ENCODE results near the gene FSTL4.
"Not testable (repeated sequence)": the region's sequence is repeated elsewhere in the genome, so short reads cannot be mapped to it uniquely, and the experiment has no call there.

FSTL4 gene

GRCh38 chr5:133559960-133560359 is 52.4 kb downstream of the FSTL4 start:
- no peak for DNase-seq (ENCODE audit: low read depth in 1 of 2, low spot score in 1 of 2)

- no peak for DNase-seq (ENCODE audit: low read depth in 1 of 2, low spot score in 1 of 2)
Measured at GRCh38 chr5:133556551-133556950, 55.8 kb downstream of the FSTL4 start.

GRCh38 chr5:133554279-133554678 is 58.1 kb downstream of the FSTL4 start:
- no peak for DNase-seq (ENCODE audit: low read depth in 1 of 2, low spot score in 1 of 2)

- DNase-seq (ENCODE audit: low read depth in 1 of 2, low spot score in 1 of 2) = peak in 1 of 2 donors; percentile 17
Measured at GRCh38 chr5:133552925-133553525, 59.3 kb downstream of the FSTL4 start.

GRCh38 chr5:133546500-133546899 is 65.8 kb downstream of the FSTL4 start:
- no peak for DNase-seq (ENCODE audit: low read depth in 1 of 2, low spot score in 1 of 2)

GRCh38 chr5:133544346-133544745 is 68.0 kb downstream of the FSTL4 start:
- DNase-seq (ENCODE audit: low read depth in 1 of 2, low spot score in 1 of 2) = no peak

GRCh38 chr5:133539818-133540217 is 72.5 kb downstream of the FSTL4 start:
- DNase-seq (ENCODE audit: low read depth in 1 of 2, low spot score in 1 of 2) = no peak

- DNase-seq (ENCODE audit: low read depth in 1 of 2, low spot score in 1 of 2) = no peak
Measured at GRCh38 chr5:133538718-133539117, 73.6 kb downstream of the FSTL4 start.

- DNase-seq (ENCODE audit: low read depth in 1 of 2, low spot score in 1 of 2) = not testable (repeated sequence)
Measured at GRCh38 chr5:133535241-133535929, 77.0 kb downstream of the FSTL4 start.

GRCh38 chr5:133534566-133534965 is 77.8 kb downstream of the FSTL4 start:
- no peak for DNase-seq (ENCODE audit: low read depth in 1 of 2, low spot score in 1 of 2)

- DNase-seq (ENCODE audit: low read depth in 1 of 2, low spot score in 1 of 2) = no peak
Measured at GRCh38 chr5:133533541-133533940, 78.8 kb downstream of the FSTL4 start.

- no peak for DNase-seq (ENCODE audit: low read depth in 1 of 2, low spot score in 1 of 2)
Measured at GRCh38 chr5:133531594-133531993, 80.7 kb downstream of the FSTL4 start.

- DNase-seq (ENCODE audit: low read depth in 1 of 2, low spot score in 1 of 2) = no peak
Measured at GRCh38 chr5:133531178-133531577, 81.2 kb downstream of the FSTL4 start.

GRCh38 chr5:133530270-133530669 is 82.1 kb downstream of the FSTL4 start:
- DNase-seq (ENCODE audit: low read depth in 1 of 2, low spot score in 1 of 2) = no peak

- no peak for DNase-seq (ENCODE audit: low read depth in 1 of 2, low spot score in 1 of 2)
Measured at GRCh38 chr5:133528841-133529240, 83.5 kb downstream of the FSTL4 start.

GRCh38 chr5:133527311-133527710 is 85.0 kb downstream of the FSTL4 start:
- no peak for DNase-seq (ENCODE audit: low read depth in 1 of 2, low spot score in 1 of 2)

GRCh38 chr5:133526368-133526767 is 86.0 kb downstream of the FSTL4 start:
- no peak for DNase-seq (ENCODE audit: low read depth in 1 of 2, low spot score in 1 of 2)

GRCh38 chr5:133525126-133525525 is 87.2 kb downstream of the FSTL4 start:
- no peak for DNase-seq (ENCODE audit: low read depth in 1 of 2, low spot score in 1 of 2)

GRCh38 chr5:133524666-133525065 is 87.7 kb downstream of the FSTL4 start:
- no peak for DNase-seq (ENCODE audit: low read depth in 1 of 2, low spot score in 1 of 2)

- DNase-seq (ENCODE audit: low read depth in 1 of 2, low spot score in 1 of 2) = no peak
Measured at GRCh38 chr5:133523961-133524586, 88.3 kb downstream of the FSTL4 start.

GRCh38 chr5:133523013-133523658 is 89.2 kb downstream of the FSTL4 start:
- no peak for DNase-seq (ENCODE audit: low read depth in 1 of 2, low spot score in 1 of 2)

GRCh38 chr5:133521801-133522200 is 90.5 kb downstream of the FSTL4 start:
- DNase-seq (ENCODE audit: low read depth in 1 of 2, low spot score in 1 of 2) = no peak

Data from activated T-helper 1 cell treated with anti-CD3 and anti-CD28 coated beads, Interleukin-2, amount 50 U/mL, for 16 hours (primary cell).